ENCODE results near the gene ADK.

GRCh38 chr10:74543276-74543675 lies 392.3 kb downstream of the ADK start:
- TF ChIP-seq POLR2AphosphoS5 (IDR thresholded peaks at IDR 0.05) (no peak), CTCF (IDR thresholded peaks at IDR 0.05) (no peak), POLR2A (IDR thresholded peaks at IDR 0.05) (no peak), EP300 (IDR thresholded peaks at IDR 0.05) (no peak)

Measured in gastroesophageal sphincter (tissue), 3 donors.